ENCODE measurements around the gene TBC1D3H. TPM values are rescaled to one million over a fixed set of nuclear protein-coding genes. Genes with fewer than 3 reads are reported as not detected.
"Not testable (repeated sequence)": the region's sequence is repeated elsewhere in the genome, so short reads cannot be mapped to it uniquely, and the experiment has no call there.

TBC1D3H gene
- not detected for polyA plus RNA-seq (ENCODE audit: insufficient read length)
- long read RNA-seq, donor 1: 0 reads
- long read RNA-seq, donor 2: 0 reads
- long read RNA-seq, donor 3: 0 reads
- long read RNA-seq, donor 4: 0 reads
- long read RNA-seq, donor 5: 0 reads
- long read RNA-seq, donor 6: 0 reads
- long read RNA-seq, donor 7: 0 reads
- long read RNA-seq, donor 8: 0 reads

- DNase-seq: not testable (repeated sequence)
Measured at GRCh38 chr17:36388385-36389245, at the start of gene TBC1D3H. Gene TBC1D3H, minus strand, starts transcription at chr17:36388435. Its CDS starts 1,540 bp downstream, at chr17:36386895.

DNA sequence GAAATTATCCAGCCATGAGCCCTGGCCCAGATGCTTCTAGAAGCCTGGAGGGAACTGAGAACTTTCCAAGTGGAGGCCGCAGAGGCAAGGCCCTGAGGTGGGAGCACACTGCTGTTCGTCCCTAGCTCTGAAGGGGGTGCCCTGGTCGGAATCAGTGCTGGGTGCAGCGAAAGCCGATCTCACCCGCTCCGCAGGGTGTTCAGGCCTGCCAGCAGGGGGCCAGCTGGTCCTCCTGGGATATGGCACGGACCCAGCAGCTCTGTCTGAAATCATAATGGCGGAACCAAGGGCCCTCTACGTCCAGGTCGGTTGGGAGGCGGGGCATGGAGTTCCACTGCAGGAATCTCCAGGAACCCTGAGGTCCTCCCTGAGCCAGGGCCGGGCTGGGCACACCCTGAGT is 40.7 kb upstream of the TBC1D3H start:
- not testable (repeated sequence) for DNase-seq

GRCh38 chr17:36415180-36415941 is 27.1 kb upstream of the TBC1D3H start:
- not testable (repeated sequence) for DNase-seq

- not testable (repeated sequence) for DNase-seq
Measured at GRCh38 chr17:36390943-36391645, 2.9 kb upstream of the TBC1D3H start.

DNA sequence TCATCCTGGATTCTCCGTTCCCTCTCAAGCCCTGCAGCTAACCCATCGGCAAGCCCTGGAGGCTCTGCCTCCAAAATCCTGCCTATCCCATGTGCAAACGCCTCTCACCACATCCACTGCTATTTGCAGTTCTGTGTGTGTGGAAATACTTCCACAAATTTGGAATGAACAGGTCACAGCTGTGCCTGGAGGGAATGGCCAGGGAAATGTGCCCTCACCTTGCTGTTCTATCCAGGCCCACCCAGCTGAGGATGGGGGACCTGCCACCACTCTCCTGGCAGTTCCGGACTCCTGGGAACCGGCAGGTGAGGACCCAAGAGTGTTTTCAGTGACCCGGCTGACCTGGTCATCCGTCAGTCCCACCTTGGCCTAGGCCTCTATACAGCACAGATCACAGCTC is 12.3 kb downstream of the TBC1D3H start:
- not testable (repeated sequence) for DNase-seq

DNA sequence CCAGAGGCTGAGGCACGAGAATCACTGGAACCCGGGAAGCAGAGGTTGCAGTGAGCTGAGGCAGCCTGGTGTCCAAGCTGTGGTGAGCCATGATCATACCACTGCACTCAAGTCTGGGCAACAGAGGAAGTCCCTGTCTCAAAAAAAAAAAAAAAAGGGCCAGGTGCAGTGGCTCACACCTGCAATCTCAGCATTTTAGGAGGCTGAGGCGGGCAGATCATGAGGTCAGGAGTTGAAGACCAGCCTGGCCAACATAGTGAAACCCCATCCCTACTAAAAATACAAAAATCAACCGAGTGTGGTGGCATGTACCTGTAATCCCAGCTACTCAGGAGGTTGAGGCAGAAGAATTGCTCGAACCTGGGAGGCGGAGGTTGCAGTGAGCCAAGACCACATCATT is 25.7 kb downstream of the TBC1D3H start:
- not testable (repeated sequence) for DNase-seq

Other genes starting within 250 kb of the TBC1D3H start
- 16.2 TPM for gene TBC1D3B, start 211.8 kb downstream of the TBC1D3H start, polyA plus RNA-seq (ENCODE audit: insufficient read length)
- gene CCL3L1, start 191.7 kb downstream of the TBC1D3H start, polyA plus RNA-seq (ENCODE audit: insufficient read length): 0.91 TPM
- 1.4 TPM for gene CCL4L2, start 177.4 kb downstream of the TBC1D3H start, polyA plus RNA-seq (ENCODE audit: insufficient read length)
- 0.57 TPM for gene TBC1D3I, start 123.9 kb downstream of the TBC1D3H start, polyA plus RNA-seq (ENCODE audit: insufficient read length)
- not detected for gene TBC1D3G, start 64.6 kb downstream of the TBC1D3H start, polyA plus RNA-seq (ENCODE audit: insufficient read length)
- gene ZNHIT3, start 98.2 kb upstream of the TBC1D3H start, polyA plus RNA-seq (ENCODE audit: insufficient read length): 72.3 TPM
- 70.1 TPM for gene MYO19, start 146.4 kb upstream of the TBC1D3H start, polyA plus RNA-seq (ENCODE audit: insufficient read length)
- gene PIGW, start 146.6 kb upstream of the TBC1D3H start, polyA plus RNA-seq (ENCODE audit: insufficient read length): 17.4 TPM
- gene GGNBP2, start 156.5 kb upstream of the TBC1D3H start, polyA plus RNA-seq (ENCODE audit: insufficient read length): 112 TPM
- gene DHRS11, start 203.4 kb upstream of the TBC1D3H start, polyA plus RNA-seq (ENCODE audit: insufficient read length): 28.8 TPM
- 4.0 TPM for gene MRM1, start 213.1 kb upstream of the TBC1D3H start, polyA plus RNA-seq (ENCODE audit: insufficient read length)